GM18526 (cell line): ENCODE results near the gene NLK.

ENCODE experiments used
- POLR2A ChIP-seq: IDR thresholded peaks from 3 replicates; pipeline ENCODE4 v1.6.1; 2011; ENCODE audit not compliant: insufficient read length; ENCODE audit errors: extremely low read depth

NLK gene

DNA sequence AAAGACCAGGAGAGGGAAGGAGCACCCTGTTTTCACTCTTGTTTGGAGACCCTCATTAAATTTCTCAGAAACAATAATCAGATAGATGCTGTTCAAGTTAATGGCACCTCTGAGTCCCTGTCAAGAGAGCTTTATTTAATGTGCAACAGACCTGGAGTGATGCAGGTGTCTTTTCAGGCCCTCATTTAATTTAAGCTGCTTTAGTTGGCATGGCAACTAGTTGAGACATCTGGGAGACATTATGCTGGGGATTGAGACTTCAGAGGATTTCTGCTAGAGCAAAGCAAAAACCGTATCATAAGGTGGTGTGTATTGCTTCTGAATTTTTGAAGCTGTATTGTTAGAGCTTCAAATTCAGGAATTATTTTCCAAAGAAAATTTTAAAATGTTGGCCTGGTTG is 108.5 kb downstream of the NLK start:
- no peak for TF ChIP-seq POLR2A

GRCh38 chr17:28154214-28154613 is 111.7 kb downstream of the NLK start:
- no peak for TF ChIP-seq POLR2A

- no peak for TF ChIP-seq POLR2A
Measured at GRCh38 chr17:28159004-28159403, 116.5 kb downstream of the NLK start.

- TF ChIP-seq POLR2A: no peak
Measured at GRCh38 chr17:28159924-28160323, 117.4 kb downstream of the NLK start.

DNA sequence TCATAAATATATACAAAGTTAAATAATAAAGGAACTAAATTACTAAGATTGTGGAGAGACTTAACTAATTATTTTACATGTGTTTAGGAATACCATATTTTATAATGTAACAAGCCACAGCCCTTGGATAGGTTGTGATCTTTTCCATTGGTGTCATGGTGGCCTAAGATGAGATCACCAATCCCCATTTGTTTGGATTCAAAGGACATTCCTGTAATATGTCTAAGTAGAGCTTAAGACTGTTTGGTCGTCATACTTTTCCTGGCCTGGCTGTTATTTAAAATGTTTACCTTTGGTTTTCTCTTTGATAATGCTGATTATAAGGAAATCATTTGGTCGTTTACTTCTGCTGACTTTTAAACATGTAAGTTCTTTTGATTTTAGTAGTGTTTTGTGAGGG is 118.1 kb downstream of the NLK start:
- no peak for TF ChIP-seq POLR2A

- TF ChIP-seq POLR2A: no peak
Measured at GRCh38 chr17:28161311-28161710, 118.8 kb downstream of the NLK start.

GRCh38 chr17:28166478-28166877 is 124.0 kb downstream of the NLK start:
- no peak for TF ChIP-seq POLR2A

DNA sequence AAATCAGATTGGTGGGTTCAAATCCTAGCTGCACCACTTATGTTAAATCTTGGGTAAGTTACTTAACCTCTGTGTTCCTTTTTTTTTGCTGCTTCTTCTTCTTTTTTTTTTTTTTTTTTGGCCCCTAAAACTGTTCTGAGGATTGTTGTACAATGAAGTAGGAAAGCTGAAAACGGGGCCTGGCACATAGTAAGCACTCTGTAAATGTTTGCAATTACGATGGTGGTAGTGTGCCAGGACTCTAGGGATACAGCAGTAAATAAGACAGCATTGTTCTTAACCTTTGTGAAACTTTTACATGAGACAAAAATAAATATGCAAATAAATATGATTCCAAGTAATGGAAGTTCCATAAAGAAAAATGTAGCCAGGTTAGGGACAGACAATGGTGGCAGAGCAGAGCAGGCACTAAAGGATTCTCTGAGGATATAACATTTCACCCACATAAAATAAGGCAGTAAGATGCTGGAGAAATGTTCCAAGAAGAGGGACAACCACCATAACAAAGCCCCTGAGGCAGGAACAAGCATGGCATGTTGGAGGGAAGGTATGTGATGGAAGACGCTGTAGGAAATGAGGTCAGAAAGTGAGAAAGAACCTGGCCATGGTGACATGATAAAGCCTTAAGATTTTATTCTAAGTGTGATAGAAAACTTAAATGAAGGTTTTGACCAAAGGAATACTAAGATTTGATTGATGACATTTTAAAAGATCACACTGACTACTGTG is 127.3 kb downstream of the NLK start:
- no peak for TF ChIP-seq POLR2A

- no peak for TF ChIP-seq POLR2A
Measured at GRCh38 chr17:28170771-28171170, 128.3 kb downstream of the NLK start.

DNA sequence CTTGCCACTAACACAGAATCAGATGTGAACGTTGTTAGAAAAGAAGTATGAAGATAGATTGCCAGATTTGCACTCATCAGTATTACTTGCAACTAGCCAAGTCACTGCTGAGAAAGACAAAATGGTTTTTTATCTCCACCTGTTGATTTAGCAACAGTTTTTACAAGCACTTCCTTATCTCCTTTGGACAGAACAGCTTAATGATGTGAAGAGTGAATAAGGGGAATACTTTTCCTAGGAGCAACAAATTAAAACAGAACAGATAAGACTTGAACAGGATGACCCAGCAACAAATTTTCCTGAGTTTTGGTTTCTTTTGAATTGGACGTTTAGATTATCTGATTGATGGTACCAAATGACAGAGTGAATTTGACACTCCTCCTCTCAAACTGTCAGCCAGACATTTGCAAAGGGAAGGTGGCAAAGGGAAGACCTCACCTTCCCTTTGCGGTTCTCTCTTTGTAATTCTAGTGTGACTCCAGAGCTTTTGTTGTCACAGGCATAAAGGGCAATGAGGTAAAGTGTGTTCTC is 130.6 kb downstream of the NLK start:
- TF ChIP-seq POLR2A: no peak

GRCh38 chr17:28173801-28174200 is 131.3 kb downstream of the NLK start:
- no peak for TF ChIP-seq POLR2A

DNA sequence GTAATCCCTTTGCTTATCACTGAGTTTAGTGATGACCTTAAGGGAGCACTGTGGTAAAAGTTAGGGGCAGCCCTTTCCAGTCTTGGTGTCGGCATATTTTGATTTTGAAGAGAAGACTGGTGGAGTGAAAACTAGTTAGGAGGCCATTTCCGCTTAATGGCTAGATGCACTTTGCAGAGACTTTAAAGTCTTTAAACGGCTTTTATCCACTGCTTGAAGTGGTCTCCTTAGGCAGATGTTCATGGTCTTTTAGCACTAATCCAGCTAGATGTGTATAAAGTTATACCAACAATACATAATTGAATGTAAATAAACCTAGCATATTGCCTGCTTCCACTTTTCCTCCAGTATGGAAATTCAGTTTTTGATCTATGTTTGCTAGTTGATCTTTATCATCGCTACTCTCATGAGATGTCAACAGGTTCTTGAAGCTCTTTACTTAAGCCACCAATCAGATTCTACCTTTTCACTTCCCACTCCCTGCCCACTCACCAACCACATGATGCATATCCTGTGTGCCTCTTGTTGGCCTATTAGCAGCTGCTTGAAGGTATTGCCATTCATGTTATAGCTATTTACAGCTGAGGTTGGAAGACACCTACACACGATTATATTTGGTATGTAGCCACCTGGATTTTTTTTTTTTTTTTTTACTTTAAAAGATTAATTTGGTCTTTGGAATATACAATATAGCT is 132.0 kb downstream of the NLK start:
- TF ChIP-seq POLR2A: no peak

- TF ChIP-seq POLR2A: no peak
Measured at GRCh38 chr17:28177351-28177750, 134.9 kb downstream of the NLK start.

DNA sequence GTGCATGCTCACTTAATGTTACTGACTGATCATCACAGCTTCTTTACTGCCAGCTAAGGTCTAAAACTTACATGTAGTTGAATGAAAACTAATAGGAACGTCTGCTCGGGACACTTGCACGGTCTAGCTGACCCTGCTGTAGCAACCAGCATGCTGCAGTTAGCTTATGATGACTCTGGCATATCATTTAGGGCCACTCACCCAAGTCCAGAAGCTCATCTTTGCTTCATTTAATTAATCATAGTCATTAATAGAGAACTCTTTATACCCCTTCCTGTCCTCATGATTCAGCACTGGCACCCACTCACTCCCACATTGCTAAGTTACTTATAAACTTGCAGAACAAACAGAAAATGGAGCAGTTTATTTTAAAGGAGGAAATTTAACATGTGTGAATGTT is 136.3 kb downstream of the NLK start:
- no peak for TF ChIP-seq POLR2A

- no peak for TF ChIP-seq POLR2A
Measured at GRCh38 chr17:28180449-28180848, 138.0 kb downstream of the NLK start.

GRCh38 chr17:28181568-28181967 is 139.1 kb downstream of the NLK start:
- no peak for TF ChIP-seq POLR2A
